GM23338 (cell line): ENCODE results near the gene CD38.
"Not testable (repeated sequence)": the region's sequence is repeated elsewhere in the genome, so short reads cannot be mapped to it uniquely, and the experiment has no call there.

Experiments
- CREB1 ChIP-seq: fragments of 250-450 bp; sonication (Bioruptor Pico); IDR thresholded peaks from 2 replicates; pipeline ENCODE4 v1.5.0; 2020; ENCODE audit warnings: low read depth, mild to moderate bottlenecking, moderate library complexity
- CTCF ChIP-seq, 2 experiments: fragments of 200-600 bp in 1 of 2; sonication (generic) in 1 of 2; conservative IDR thresholded peaks; 2 replicates each; pipeline versions ENCODE4 v1.5.1 to v1.6.1; 2016 to 2017; ENCODE audit warnings: antibody characterized with exemption in 2 of 2, low read depth in 2 of 2, mild to moderate bottlenecking in 2 of 2, moderate library complexity in 1 of 2
- ETS1 ChIP-seq: IDR thresholded peaks from 2 replicates; pipeline ENCODE4 v1.6.1; 2016; ENCODE audit warnings: antibody characterized with exemption
- EZH2 ChIP-seq: fragments of 200-600 bp; sonication (generic); IDR thresholded peaks from one replicate; pipeline ENCODE4 v1.8.0; 2017; ENCODE audit warnings: antibody characterized with exemption, mild to moderate bottlenecking, low read depth; ENCODE audit not compliant: unreplicated experiment
- EZH2phosphoT487 ChIP-seq: fragments of 200-600 bp; sonication (generic); IDR thresholded peaks from one replicate; pipeline ENCODE4 v1.8.1; 2018; ENCODE audit warnings: antibody characterized with exemption; ENCODE audit not compliant: unreplicated experiment
- JUNB ChIP-seq: IDR thresholded peaks from one replicate; pipeline ENCODE4 v1.6.1; 2016; ENCODE audit warnings: antibody characterized with exemption; ENCODE audit not compliant: unreplicated experiment
- NANOG ChIP-seq: IDR thresholded peaks from 2 replicates; pipeline ENCODE4 v1.6.1; 2016; ENCODE audit warnings: antibody characterized with exemption, borderline replicate concordance
- POLR2AphosphoS5 ChIP-seq: IDR thresholded peaks from 2 replicates; pipeline ENCODE4 v1.6.1; 2016; ENCODE audit warnings: antibody characterized with exemption, low read depth
- STAT1 ChIP-seq: IDR thresholded peaks from one replicate; pipeline ENCODE4 v1.6.1; 2016; ENCODE audit warnings: antibody characterized with exemption; ENCODE audit not compliant: unreplicated experiment
- ZNF462 ChIP-seq: fragments of 250-450 bp; sonication (Bioruptor Pico); IDR thresholded peaks from 2 replicates; pipeline ENCODE4 v1.5.0; 2020; ENCODE audit warnings: mild to moderate bottlenecking, moderate library complexity

GRCh38 chr4:15841194-15841730 lies 63.1 kb downstream of the CD38 start:
- TF ChIP-seq CTCF (conservative IDR thresholded peaks at IDR 0.05; ENCODE audit: low read depth in 2 of 2); EZH2; ZNF462 (CRISPR knock-in tag); POLR2AphosphoS5; EZH2phosphoT487; NANOG; CREB1 (CRISPR knock-in tag); JUNB; ETS1; STAT1: not testable (repeated sequence)
